GM12864 (cell line): Measurements from ENCODE around the gene ALPG.

ENCODE experiments used
- DNase-seq: peaks from one replicate; pipeline ENCODE4 v3.0.0-alpha.2; 2011; ENCODE audit warnings: low read depth
- H3K4me3 ChIP-seq: 2 replicates; pipeline ENCODE4 v1.5.1; 2011; ENCODE audit warnings: mild to moderate bottlenecking, low read depth, low read length, control low read depth
- CTCF ChIP-seq: IDR thresholded peaks from 2 replicates; pipeline ENCODE4 v1.5.1; 2011; ENCODE audit warnings: low read depth, mild to moderate bottlenecking, moderate library complexity, low read length, control low read depth, inconsistent platforms; ENCODE audit errors: missing control alignments

ALPG gene

GRCh38 chr2:232415138-232415690 is 8.6 kb downstream of the ALPG start:
- H3K4me3 ChIP-seq, result no peak overlapping the region
- TF ChIP-seq CTCF, result no peak
- DNase-seq, result no peak

- H3K4me3 ChIP-seq, result no peak overlapping the region
- no peak for TF ChIP-seq CTCF
- DNase-seq, result no peak
Measured at GRCh38 chr2:232415736-232416520, 9.3 kb downstream of the ALPG start.

- no peak for TF ChIP-seq CTCF
- no peak overlapping the region for H3K4me3 ChIP-seq
- no peak for DNase-seq
Measured at GRCh38 chr2:232416521-232417470, 10.2 kb downstream of the ALPG start.

GRCh38 chr2:232417489-232417888 is 10.8 kb downstream of the ALPG start:
- TF ChIP-seq CTCF, result no peak
- no peak for DNase-seq
- no peak overlapping the region for H3K4me3 ChIP-seq

GRCh38 chr2:232418056-232418455 is 11.4 kb downstream of the ALPG start:
- no peak overlapping the region for H3K4me3 ChIP-seq
- no peak for DNase-seq
- TF ChIP-seq CTCF, result no peak

GRCh38 chr2:232418466-232419244 is 12.0 kb downstream of the ALPG start:
- H3K4me3 ChIP-seq, result no peak overlapping the region
- no peak for DNase-seq
- TF ChIP-seq CTCF, result no peak
